WI38 (cell line): ENCODE results near the gene CTCFL.

ENCODE experiments used
- H3K4me3 ChIP-seq: 2 replicates; pipeline ENCODE4 v1.5.1; 2011; ENCODE audit warnings: low read depth, mild to moderate bottlenecking, control low read depth, low read length
- CTCF ChIP-seq: IDR thresholded peaks from 2 replicates; pipeline ENCODE4 v1.5.1; 2012; ENCODE audit warnings: low read depth, mild to moderate bottlenecking, control low read depth, low read length

CTCFL gene

DNA sequence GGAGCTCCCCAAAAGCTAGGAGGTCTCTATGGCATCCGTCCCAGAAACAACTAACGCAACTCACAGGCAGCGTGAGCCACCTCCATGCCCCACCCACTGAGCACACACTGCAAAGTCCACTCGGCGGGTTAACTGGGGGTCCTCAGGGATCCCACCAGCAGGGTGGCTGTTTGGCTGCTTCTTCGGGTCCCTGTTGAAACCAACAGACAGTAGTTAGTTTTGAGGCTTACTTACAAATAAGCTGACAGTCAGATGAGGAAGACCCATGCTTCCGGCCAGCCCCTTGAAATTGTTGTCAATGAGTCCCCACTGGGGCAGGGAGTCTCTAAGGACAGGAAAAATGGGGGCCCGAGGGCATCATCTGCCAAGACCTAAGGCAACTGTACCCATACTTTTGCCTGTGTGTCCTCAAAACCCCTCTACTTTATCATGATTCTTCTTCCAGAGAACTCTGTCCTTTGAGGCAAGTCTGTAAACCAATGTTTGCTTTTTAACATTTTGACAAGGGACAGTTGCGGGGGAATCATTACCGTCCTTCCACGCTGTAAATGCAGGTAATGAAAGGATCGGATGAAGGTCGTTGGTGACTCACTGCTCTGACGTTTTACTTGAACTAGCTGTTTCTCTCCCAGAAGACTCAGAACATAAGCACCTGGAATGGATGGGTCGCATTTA lies 33.8 kb upstream of the CTCFL start:
- TF ChIP-seq CTCF: no peak
- no peak overlapping the region for H3K4me3 ChIP-seq

DNA sequence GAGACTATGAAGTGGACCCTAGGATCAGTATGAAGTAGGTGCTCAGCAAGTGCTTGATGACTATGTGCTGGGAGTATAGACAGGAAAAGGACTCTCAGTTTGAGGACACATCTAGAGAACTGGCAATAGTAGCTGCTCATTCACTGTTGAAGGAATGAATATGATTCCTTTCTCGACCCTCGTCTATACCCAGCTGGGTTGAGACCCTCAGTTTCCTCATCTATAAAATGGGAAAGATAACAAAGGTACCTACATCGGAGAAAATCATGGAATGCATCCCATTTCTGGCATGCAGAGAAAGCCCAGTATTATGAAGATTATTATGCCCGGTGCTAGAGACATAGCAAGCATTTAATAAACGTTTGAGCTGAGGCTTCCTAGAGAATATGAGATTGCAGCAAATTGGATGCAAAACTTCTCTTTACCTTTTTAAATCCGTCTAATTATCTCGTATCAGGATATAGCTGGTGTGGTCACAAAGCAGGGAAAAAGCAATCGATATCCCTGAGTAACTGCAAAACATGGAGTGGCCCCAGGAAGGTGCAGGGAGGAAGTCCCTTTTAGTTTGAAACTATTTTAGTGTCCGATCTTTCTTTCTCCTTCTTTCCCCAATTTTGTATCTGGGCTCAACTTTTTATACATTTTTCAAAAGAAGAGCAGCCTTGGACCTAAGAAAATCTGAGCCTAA lies 33.1 kb upstream of the CTCFL start:
- TF ChIP-seq CTCF: no peak
- H3K4me3 ChIP-seq: no peak overlapping the region

DNA sequence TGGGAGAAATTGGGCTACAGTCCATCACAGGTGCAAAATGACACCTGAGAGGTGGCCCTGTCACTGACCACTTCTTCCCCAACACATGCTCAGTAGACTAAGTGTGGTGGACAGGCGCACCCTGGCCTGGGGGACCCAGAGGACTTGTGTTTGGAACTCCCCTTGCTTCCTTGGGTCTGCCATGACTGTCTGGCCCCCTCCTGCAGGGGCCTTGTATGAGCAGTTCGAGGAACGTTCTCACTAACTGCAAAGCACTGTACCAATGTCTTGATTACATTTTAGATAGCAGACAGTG lies 32.0 kb upstream of the CTCFL start:
- no peak overlapping the region for H3K4me3 ChIP-seq
- TF ChIP-seq CTCF: no peak

- TF ChIP-seq CTCF: no peak
- H3K4me3 ChIP-seq: no peak overlapping the region
These were observed 30.7 kb upstream of the CTCFL start for GRCh38 chr20:57555457-57556184.

GRCh38 chr20:57553376-57554018 lies 28.6 kb upstream of the CTCFL start:
- H3K4me3 ChIP-seq: no peak overlapping the region
- TF ChIP-seq CTCF: no peak

- no peak overlapping the region for H3K4me3 ChIP-seq
- TF ChIP-seq CTCF: no peak
These were observed 27.5 kb upstream of the CTCFL start for GRCh38 chr20:57552471-57552870.
